NCI-H345 treated with DMSO at 0.1 percent for 48 hours (cell line): Measurements from ENCODE around the gene PTK6.

Experiments
- DNase-seq: peaks from one replicate; lab custom pipeline; 2025; ENCODE audit not compliant: unreplicated experiment; lab: John Stamatoyannopoulos, UW

The PTK6 gene

GRCh38 chr20:63496596-63497120 is 40.5 kb downstream of the PTK6 start:
- no peak for DNase-seq

- DNase-seq = peak; percentile 37
Measured at GRCh38 chr20:63495741-63496595, 41.2 kb downstream of the PTK6 start.

- DNase-seq = no peak
Measured at GRCh38 chr20:63495167-63495720, 41.9 kb downstream of the PTK6 start.

GRCh38 chr20:63494420-63495166 is 42.6 kb downstream of the PTK6 start:
- DNase-seq = no peak

GRCh38 chr20:63494084-63494419 is 43.1 kb downstream of the PTK6 start:
- DNase-seq = no peak

- no peak for DNase-seq
Measured at GRCh38 chr20:63493563-63494020, 43.6 kb downstream of the PTK6 start.

GRCh38 chr20:63492982-63493381 is 44.2 kb downstream of the PTK6 start:
- no peak for DNase-seq

GRCh38 chr20:63492518-63492917 is 44.7 kb downstream of the PTK6 start:
- no peak for DNase-seq

- no peak for DNase-seq
Measured at GRCh38 chr20:63491635-63492230, 45.4 kb downstream of the PTK6 start.

- no peak for DNase-seq
Measured at GRCh38 chr20:63491078-63491477, 46.1 kb downstream of the PTK6 start.

GRCh38 chr20:63490416-63490815 is 46.8 kb downstream of the PTK6 start:
- DNase-seq = no peak

- no peak for DNase-seq
Measured at GRCh38 chr20:63488315-63489251, 48.6 kb downstream of the PTK6 start.

GRCh38 chr20:63487781-63488241 is 49.4 kb downstream of the PTK6 start:
- no peak for DNase-seq

- DNase-seq = no peak
Measured at GRCh38 chr20:63487116-63487764, 49.9 kb downstream of the PTK6 start.

GRCh38 chr20:63486300-63486855 is 50.8 kb downstream of the PTK6 start:
- no peak for DNase-seq

GRCh38 chr20:63484651-63485403 is 52.3 kb downstream of the PTK6 start:
- DNase-seq = no peak

- DNase-seq = no peak
Measured at GRCh38 chr20:63484236-63484635, 52.9 kb downstream of the PTK6 start.

- no peak for DNase-seq
Measured at GRCh38 chr20:63483834-63484233, 53.3 kb downstream of the PTK6 start.
